Memory B cell (primary cell): ENCODE results near the gene C1orf115.

Experiments
- ATAC-seq: fragments of 150-1000 bp; cut with Tn5 transposase; 2 replicates; pipeline ENCODE4 v1.10.0; 2021; ENCODE audit warnings: low read depth, mild to moderate bottlenecking, moderate library complexity
- DNase-seq, 2 donors: peaks; one replicate each; pipeline ENCODE4 v3.0.0; 2022; ENCODE audit warnings: low spot score in 2 of 2
- H3K27ac Mint-ChIP-seq: one replicate; pipeline ENCODE4 v1.8.0; 2022; ENCODE audit warnings: mild to moderate bottlenecking, moderate library complexity, mixed read lengths
- H3K27me3 Mint-ChIP-seq: one replicate; pipeline ENCODE4 v1.8.0; 2022; ENCODE audit warnings: mixed read lengths
- H3K36me3 Mint-ChIP-seq: one replicate; pipeline ENCODE4 v1.8.0; 2022; ENCODE audit warnings: mild to moderate bottlenecking, mixed read lengths
- H3K4me1 Mint-ChIP-seq: one replicate; pipeline ENCODE4 v1.8.0; 2022; ENCODE audit warnings: mixed read lengths
- H3K4me3 Mint-ChIP-seq: one replicate; pipeline ENCODE4 v1.8.0; 2022; ENCODE audit warnings: mild to moderate bottlenecking, moderate library complexity, mixed read lengths
- H3K9me3 Mint-ChIP-seq: one replicate; pipeline ENCODE4 v1.8.0; 2022; ENCODE audit warnings: mixed read lengths

C1orf115 gene

GRCh38 chr1:220748089-220748934, 58.1 kb downstream of the C1orf115 start, which contains the start of gene MTARC2:
Gene MTARC2, plus strand, starts transcription at chr1:220748322. Its CDS starts 210 bp downstream, at chr1:220748532.
- DNase-seq, result peak in 1 of 2 donors; percentile 35
- Mint-ChIP-seq H3K27ac (peak within 1 kb of the TSS; percentile 52), H3K4me1 (peaks cover 12% of the 10 kb centered on the region), H3K27me3 (peaks cover 8% of the 10 kb centered on the region), H3K9me3 (no peaks in the 10 kb centered on the region), H3K36me3 (no peaks in the 10 kb centered on the region), H3K4me3 (peak within 1 kb of the TSS; percentile 82)
- ATAC-seq, result peak; percentile 84
